ENCODE measurements around the gene MKRN1.
"Not testable (repeated sequence)": the region's sequence is repeated elsewhere in the genome, so short reads cannot be mapped to it uniquely, and the experiment has no call there.

Gene MKRN1

DNA sequence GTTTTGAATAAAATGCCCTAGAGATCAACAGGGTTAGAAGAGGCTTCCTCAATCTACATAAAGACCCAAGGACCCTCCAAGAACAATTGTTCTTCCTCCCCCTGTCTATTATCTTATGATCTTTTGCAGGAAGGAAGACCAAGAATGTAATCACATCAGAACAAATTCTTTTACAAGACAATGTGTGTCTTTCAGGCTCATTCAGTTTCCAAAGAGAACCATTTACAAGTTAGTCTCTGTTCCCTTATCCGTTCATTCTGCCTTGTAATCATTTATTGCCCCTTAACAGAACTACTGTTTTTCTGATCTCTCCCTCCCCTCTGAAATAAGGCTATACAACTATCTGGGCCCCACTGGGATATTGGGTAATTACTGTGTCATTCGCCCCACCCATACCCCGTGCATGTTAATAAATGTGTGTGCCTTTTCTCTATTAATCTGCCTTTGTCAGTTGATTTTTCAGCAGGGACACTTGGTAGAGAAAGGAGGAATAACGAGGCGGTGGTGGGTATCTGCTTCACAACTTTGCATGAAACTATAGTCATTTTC is 5.7 kb upstream of the MKRN1 start:
- DNase-seq = no peak

DNA sequence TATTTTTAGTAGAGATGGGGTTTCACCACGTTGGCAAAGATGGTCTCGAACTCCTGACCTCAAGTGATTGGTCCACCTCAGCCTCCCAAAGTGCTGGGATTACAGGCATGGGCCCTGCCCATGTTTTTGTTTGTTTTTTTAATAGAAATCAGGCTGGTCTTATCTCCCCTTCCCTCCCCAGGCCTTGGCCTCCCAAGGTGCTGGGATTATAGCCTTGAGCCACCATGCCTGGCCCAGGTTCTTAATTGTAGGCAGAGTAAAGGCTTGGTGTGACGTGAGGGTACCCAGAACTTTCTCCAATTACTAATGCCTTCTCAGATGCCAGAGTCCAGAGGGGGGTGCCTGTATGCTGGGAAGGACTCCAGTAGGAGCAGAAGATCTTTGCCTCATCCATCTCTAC is 5.2 kb upstream of the MKRN1 start:
- no peak for DNase-seq

DNA sequence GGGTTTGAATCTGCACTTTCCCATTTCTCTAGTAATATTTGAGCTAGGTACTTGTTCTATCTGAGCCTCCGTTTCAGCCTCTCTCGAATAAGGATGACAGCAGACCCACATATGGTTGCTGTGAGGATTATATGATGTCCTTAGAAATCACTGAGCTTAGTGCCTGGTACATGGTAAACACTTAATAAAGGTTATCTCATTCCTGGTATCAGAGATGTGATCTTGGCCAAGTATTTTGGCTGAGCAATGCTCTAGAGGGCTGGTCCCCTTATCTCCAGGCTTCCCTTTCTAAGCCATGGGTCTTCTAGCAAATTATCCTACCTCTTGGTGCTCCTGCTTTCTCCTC is 407 bp upstream of the MKRN1 start:
- DNase-seq = no peak

DNA sequence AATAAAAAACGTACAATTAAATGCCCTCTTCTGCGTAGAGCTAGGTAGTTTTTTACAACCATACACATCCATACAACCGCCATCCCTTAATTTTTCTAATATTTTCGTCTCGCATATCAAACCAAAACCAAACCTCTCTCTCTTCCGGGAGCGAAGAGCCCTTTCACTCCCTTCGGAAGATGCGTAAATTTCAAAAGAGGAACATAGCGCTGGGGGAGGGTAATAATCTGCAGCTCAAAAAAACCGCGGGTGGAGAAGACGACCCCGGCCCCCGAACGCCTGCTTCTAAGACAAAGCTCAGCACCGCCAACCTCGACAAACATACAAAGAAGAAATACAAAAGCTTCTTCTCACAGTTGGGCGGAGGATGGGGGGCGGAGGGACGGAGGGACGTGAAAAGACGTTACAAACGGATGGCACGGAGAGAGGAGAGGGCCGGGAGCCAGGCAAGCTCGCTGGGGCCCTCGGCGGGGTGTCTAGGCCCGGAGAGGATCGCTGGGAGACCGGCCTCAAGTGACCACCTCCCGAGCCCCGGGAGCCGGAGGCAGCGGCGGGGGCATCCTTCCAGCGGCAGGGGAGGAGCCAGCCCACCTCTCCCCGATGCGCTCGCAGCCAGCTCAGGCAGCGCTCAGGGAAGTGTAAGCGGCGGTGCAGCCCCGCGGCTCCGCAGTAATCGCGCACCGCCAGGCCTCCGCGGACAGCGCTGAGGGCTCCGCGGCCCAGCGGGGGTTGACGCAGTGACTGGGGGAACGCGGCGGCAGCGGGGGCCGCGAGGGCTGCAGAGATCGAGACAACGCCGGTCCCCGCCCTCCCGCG is 851 bp downstream of the MKRN1 start:
- DNase-seq = peak; percentile 14

DNA sequence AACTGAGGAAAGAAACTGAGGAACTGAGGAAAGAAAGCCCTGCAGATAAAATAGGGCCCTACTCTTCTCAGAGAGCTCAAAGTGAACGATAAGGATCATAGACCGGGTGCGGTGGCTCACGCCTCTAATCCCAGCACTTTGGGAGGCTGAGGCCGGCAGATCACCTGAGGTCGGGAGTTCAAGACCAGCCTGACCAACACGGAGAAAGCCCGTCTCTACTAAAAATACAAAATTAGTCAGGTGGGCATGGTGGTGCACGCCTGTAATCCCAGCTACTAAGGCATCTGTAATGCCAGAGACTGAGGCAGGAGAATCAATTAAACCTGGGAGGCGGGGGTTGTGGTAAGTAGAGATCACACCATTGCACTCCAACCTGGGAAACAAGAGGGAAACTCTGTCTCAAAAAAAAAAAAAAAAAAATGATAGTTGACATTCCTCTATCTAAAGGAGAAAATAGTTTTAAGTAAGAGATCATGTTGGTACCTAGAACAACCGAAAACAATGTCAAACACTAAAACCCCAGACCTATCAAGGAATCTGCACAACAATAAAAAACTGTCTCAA is 2.5 kb downstream of the MKRN1 start:
- DNase-seq = no peak

DNA sequence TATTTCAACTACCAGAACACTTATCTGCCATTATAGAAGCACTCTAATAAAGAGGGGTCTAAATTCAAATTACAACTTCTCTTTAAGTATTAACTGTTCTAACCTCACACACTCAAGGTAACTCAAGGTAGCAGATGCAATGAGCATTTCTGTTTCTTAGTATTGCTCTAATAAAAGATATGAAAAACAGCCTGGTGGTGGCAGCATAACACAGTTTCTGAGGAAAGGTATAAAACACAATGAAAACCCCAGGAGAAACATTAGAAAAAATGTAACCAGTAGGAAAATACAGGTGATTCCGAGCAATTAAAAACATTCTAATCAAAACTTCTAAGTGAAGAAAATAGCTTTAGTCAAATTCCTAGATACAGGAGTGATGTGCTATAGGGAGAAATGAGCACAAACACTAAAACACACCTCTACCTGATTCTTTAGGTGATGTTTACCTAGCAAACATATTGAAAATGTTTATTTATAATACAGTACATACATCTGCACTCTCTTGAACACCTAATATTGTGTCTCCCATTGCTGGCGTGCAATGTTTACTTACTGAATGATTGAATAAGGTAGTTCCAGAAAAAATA is 3.5 kb downstream of the MKRN1 start:
- DNase-seq = peak; percentile 38

DNA sequence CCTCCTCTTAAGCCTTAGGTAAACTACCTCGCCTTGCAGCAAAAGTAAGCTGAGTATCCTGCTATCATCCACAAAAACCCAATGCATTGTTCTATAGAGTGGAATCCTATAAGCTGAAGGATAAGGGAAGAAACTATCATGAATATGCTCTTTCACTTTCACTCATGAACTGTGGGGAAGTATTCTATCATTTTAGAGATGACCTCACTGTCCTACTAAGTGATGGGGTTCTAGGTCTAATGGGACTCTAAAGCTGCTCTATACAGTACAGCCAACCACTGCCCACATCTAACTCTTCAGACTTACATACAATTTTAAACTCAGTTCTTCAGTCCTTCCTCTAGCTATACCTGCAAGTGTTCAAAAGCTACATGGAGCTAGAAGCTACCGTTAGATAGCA is 16.2 kb downstream of the MKRN1 start:
- DNase-seq = no peak

DNA sequence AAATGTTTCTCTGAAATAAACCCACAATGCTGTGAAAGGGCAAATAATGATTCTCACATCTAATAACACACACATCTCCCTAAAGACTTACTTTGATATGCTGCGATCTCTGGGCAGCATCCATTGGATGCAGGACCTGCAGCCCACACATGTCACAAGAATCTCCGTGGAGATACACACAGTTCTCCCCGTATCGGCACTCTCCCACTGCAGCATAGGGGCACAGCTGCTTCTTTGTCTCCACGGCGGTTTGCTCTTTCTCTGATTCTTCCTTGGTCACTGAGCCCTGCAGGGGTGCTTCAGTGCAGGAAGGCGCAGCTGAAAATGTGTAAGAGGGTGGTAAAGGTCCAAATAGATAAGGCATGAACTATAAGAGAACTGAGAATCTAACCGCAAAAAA is 20.4 kb downstream of the MKRN1 start:
- no peak for DNase-seq

DNA sequence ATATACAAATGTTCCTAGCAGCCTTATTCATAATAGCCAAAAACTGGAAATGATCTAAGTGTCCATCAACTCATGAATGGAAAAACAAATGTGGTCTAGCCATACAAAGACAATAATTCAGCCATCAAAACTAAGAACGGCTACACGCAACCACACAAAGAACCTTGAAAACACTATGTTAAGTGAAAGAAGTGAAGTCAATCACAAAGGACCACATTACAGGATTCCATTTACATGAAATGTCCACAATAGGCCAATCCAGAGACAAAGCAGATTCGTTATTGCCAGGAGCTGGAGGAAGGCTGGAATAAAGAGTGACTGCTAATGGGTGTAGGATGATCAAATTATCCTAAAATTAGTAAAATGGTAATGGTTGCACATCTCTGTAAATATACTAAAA is 21.1 kb downstream of the MKRN1 start:
- DNase-seq = no peak

DNA sequence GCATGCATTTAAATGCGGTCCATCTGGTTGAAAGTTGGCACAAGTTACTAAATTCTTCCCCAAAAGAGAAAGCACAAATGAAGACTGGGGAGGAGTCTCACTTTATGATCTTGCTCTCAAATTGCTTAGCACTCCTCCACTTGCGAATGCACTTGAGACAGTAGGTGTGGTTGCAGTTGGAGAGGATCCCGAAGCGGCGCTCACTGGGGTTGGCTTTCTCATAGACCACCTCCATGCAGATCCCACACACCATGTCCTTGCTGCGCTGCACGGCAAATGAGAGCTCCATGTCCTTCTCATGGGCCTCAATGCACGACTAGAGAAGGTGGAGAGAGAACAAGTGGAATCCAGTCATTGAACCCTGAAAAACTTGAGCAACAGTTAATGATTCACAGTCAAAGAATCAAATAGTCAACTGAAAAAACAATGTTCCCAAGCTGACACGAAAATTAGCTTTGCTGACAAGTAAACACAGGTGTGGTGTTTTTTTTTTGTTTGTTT is 22.7 kb downstream of the MKRN1 start:
- no peak for DNase-seq

DNA sequence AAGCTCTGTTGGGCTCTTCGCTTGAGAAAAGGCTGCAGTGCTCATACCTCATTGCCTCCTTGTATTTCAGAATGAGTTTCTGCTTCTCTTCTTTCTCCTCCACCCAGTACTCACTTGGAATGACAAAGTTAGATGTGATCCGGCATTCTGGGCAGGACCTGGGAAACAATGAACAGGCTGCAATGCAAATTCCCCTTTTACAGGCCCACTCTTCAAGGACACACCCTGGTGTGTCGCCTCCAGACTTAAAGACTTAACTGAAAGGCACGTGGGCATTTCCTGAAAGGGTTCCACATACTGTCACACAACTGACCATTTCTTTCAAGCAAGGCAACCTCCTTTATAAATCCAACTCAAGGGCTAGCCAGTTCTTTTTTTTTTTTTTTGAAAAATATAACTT is 23.6 kb downstream of the MKRN1 start:
- DNase-seq = no peak

DNA sequence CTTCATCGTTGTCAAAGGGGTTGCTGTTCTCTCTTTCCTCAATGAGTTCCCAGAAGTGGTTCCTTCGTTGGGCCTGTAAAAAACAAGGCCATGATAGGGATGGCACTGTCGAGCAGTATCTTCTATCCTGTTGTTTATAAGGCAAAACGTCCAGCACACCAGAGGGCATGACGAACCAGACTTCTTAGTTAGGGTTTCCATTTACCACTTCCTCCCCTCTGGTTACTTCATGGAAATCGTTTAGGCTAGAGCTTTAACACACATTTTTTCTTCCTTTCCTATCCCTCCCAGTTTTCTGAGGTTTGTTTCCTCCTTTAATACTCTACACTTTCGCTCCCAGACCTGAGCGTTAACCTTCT is 24.7 kb downstream of the MKRN1 start:
- no peak for DNase-seq

DNA sequence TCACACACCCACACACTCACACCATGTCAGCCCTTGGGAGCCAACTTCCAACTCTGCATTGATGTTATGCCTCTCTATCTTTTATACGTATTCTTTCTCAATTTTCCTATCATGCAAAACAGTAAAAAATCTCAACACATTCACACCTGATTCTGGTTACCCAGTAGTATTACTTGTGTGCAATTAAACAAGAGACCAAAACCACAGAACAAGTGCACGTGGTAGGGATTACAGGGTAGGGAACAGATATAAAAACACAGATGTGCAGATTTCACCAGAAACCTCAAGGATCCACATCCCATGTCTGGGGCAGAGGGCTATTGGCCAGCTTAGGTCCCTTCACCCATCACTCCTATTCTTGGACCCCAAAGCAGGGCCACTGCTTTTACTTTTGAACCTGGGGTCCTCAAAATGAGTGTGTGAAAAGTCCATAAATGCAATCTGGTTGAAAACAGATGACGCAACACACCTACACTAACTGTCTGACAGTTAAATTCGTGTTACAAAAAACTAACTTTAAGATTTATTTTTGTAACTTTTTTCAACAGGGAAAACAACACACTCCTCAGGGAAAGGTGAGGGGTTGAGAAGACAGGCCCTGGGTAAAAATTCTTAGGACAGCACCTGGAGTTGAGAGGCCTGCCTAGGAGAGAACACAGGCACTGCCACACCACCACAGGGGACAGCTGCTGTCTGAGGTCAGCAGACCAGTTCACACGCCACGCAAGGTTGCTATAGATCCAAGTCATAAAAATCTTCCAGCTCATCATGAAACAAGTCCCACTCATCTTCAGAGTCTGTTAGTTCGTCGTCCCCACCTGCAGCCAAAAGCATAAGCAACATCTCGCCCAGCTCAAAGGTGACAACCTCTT is 25.3 kb downstream of the MKRN1 start:
- DNase-seq = not testable (repeated sequence)

DNA sequence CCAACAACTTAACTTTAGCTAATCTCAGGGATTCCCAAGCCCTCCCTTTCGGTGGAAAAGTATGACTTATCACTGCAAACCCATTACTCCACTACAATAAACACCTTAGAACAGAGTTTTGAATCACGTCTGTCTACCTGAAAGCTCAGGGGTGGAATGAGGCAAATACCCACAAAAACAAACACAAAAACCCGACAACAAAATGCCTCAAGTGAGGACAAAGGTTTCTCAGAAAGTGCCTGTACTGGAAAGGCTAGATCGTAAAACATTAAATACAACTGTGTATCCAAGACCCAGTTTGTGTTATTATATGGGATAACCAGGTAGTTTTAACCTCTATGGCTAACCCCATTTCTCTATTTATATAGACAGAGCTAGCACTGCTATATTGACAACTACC is 26.0 kb downstream of the MKRN1 start:
- no peak for DNase-seq

DNA sequence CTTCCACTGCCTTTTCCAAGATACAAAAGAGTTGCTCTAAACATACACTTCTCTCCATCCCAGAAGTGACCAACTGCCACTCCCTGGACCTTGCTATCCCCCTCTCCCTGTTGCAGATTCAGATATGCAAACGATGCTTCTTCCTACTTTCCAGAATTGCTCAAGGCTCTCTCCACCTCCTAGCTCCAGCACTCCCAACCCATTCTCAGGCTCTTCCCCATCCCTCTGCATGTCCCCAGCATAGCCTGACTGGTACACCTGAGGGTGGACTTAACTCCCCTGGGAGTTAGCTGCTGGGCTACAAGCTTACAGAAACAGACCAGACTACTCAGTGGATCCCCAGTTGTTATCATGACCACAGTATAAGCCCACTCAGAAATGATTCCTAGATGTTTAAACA is 27.6 kb downstream of the MKRN1 start:
- DNase-seq = no peak

DNA sequence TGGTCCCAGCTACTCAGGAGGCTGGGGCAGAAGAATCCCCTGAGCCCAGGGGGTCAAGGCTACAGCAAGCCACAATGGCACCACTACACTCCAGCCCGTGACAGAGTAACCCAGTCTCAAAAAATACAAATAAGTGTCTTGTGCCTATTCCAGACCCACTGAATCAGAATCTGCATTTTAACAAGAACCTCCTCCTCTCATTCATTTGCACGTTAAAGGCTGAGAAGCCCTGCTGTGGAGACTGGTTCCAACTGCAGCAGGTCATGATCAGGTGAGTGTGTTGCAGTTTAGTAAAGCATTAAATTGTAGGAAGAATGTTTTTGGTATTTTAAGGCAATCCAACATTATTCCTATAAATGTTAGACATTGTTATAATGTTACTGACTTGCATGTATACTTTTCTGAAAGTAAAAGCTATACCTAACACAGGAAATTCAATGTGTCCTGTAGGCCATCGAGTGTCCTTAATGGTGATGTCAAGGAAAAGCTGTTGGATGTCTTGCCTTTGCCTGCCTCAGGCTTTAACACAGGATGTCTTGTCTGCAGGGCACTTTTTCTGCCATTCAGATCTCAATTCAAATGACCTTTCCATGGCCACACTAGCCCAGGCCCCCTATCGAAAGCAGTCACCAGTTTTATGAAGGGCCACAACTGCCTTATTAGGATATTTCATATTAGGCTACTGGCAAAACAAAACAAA is 30.4 kb downstream of the MKRN1 start:
- DNase-seq = no peak

DNA sequence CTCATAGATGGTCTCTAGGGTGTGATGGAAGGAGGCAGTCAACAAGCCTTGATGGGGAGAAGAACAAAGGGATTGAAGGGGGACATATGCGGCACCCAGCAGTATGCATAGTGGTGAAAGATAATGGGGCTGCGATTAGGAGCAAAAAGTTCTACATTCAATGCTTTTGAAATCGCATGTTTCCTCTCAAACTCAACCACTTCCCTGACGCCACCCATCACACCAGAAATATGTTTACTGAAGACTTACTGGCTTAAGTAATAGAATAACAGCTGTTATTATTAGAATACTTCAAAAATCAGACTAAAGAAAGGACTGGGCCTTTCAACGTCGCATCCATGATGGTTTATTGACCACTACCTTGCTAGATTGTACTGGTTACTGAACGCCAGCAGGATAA is 31.5 kb downstream of the MKRN1 start:
- DNase-seq = no peak

DNA sequence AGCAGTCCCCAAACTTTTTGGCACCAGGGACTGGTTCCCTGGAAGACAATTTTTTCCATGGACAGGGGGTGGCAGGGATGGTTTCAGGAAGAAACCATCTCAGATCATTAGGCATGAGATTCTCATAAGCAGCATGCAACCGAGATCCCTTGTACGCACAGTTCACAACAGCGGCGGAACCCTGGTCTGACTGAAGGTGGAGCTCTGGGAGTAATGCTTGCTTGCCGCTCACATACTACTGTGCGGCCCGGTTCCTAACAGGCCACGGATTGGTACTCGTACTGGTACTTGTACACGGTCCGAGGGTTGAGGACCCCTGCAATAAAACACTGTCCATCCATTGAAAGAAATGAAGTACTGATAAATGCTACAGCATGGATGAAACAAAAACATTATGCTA is 32.8 kb downstream of the MKRN1 start:
- DNase-seq = no peak

DNA sequence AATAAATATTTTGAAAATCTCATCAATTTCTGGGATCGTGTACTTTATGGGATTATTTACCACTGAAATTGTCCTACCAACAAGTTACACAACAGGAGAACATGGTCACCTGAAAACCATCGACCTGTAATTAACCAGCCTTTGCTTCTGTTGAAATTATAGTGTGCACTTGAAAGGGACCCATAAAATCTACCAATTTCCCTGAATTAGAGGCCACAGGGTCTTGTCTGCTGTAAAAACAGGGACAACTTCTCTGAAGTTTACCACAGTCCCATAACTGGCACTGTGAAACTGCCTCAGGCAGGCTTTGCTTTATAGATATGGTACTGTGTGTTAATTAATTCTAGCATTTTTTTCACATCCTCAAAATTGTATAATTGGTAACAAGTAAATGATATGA is 37.8 kb downstream of the MKRN1 start:
- DNase-seq = no peak

DNA sequence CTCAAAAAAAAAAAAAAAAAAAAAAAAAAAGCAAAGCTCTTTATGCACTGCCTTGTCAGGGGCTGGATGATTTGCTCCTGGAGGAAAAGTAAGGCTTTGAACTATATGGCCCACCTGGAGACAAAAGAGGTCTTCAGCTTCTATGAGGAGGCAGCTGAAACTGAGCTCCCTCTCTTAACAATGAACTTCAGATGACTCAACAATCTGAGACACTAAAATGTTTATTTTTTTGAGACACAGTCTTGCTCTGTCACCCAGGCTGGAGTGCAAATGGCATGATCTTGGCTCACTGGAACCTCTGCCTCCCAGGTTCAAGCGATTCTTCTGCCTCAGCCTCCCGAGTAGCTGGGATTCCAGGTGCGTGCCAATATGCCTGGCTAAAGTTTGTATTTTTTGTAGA is 38.7 kb downstream of the MKRN1 start:
- DNase-seq = no peak

DNA sequence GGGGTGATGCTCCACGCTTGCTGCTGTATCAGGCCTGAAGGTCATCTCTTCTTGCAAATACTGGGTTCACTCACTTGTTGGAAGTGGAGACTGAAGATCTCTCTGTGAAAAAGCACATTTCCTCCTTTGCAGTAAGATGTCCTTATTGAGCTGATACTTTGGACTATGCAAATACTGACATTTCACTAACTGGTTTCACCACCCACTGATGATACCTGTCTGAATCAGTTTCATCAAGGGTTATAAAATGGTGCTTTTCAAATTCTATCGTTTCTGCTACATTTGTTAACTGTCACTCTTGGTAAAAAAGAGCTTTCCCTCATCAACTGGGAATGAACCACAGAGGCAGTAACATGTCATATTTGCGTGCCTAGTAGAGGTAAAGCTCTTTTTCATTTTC is 39.9 kb downstream of the MKRN1 start:
- no peak for DNase-seq

DNA sequence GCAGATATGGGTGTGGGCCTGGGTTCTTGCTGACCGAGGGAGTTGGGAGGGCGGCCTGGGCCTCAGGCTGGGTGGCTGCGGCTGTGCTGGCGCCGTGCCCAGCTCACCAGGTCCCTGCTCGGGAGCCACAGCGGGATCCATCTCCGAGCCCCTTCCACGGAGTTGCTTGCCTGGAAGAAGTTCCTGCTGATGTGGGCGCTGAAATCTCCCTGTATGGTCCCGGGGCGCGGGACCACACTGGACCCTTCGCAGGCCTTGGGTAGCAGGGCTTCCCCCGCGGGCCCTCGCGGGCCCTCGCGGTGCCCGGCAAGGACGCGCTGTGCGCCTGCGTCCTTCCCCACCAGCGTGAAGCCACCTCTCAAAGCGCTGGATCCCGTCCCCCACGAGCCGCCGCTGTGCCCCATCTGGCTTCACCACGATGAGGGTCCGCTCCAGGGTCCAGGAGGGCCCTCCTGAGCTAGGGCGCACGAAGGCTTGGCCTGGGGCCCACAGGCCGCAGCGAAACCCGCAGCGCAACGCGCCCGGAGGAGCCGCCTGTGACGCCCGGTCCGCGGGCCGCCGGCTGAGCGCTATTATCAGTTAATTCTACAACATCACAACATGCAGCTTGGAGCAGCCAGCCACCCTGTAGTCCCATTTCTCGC is 43.9 kb downstream of the MKRN1 start:
- DNase-seq = no peak

Data from fibroblast of skin of scalp (primary cell).